HG03103 (cell line): ENCODE results near the gene CIAO2A.
"Not testable (repeated sequence)": the region's sequence is repeated elsewhere in the genome, so short reads cannot be mapped to it uniquely, and the experiment has no call there.

ENCODE experiments used
- ATAC-seq: cut with Tn5 transposase; IDR thresholded peaks from one replicate; pipeline ENCODE4 v1.9.1; 2021; ENCODE audit warnings: low read depth; ENCODE audit not compliant: unreplicated experiment

CIAO2A gene

DNA sequence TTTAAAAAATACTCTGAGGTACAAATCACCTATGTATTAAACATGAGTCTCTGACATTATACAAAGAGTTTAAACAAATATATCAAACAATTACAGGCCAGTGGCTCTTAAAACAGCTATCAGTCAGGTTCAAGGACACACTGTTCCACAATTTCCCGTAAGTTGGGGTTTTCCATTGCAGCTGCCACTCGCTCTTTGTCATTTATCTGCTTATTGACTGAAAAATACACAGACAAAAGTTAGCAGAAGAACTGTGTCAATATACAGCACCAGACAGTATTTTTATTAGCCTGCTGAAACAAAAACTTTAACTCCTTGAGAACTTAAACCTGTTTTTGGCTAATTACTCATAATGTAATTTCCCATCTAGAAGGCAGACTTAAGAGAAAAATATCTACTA is 20.8 kb downstream of the CIAO2A start:
- no peak for ATAC-seq

DNA sequence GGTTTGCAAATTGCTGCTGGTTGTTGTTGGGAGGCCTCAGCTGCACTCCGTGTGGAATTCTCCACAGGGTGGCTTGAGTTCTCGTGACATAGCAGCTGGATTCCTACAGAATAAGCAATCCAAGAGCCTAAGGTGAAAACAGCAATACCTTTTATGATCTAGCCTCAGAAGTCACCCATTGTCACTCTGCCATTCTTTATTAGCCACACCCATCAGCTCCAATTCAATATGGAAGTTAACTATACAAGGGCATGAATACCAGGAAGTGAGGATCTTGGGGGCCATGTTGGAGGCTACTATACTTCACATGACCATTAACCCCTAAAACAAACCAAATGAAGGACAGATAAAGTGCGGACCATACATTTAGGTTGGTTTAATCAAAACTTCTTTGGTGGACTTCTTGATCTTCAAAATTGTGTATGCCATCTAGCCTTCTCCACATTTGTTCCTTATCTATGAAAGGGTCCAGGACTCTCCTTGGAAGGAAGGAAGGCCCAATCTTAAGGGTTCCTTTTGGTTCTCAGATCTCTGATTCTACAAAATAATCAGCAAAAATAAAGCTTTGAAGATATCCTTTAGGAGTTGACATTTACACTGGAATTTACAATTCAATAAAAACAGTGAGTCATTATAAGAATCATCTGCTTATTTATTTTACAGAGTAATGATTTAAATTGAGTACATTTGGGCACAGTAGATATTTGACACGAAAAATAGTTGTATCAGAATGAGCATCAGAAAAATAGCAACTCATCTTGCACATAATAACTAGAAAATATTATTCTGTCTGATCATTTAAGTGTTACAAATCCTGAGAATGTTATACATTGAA is 21.5 kb downstream of the CIAO2A start:
- ATAC-seq = no peak

DNA sequence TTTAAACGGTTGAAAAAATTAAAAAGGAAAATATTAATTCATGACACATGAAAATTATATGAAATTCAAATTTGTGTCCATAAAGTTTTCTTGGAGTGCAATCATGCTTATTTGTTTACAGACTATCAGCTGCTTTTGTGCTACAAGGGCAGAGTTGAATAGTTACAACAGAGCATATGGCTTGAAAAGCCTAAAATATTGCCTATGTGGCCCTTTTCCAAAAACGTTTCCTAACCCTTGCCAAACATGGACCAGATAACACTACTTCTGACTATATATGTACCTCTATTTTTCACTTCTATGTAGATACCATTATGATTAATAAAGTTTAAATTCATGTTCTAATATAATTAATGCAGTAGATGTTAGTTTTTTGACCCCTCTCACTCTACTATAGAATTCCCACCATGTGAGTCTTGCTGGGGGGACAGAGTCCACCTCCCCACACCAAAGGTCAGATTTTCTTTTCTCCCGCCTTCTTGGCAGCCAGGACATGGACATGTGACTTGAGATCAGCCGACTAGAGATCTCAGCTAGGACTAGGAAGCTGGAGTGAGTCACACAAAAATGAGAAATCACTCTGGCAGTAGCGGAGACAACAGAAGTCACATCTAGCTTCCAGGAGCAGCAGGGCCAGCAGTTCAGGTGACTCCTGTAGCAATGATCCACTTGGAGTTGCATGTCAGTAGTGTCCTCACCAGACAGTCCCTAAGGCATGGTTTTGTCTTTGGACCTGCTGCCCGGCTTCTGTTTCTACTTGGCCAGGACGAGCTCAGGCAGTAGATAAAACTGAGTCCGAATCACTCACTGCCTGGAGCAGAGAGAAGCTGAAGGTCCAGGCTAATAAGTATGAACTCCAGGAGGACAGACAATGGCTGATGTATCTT is 22.4 kb downstream of the CIAO2A start:
- ATAC-seq = no peak

DNA sequence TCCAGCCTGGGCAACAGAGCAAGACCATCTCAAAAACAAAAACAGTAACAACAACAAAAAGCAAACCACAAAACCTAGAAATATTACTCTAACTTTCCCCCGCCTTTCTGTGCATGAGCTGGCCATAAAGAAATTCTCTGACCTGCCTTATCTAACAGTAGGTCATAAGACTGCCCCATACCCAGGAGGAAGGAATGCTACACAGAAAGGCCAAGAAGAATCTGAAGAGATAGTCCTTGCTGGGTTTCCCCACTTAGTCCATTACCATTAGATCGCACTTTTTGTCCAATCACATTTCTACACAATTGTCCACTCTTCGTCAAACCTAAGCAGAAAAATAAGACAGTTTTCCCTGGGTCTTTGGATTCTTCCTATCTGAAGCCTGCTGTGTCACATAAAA is 23.5 kb downstream of the CIAO2A start:
- no peak for ATAC-seq

DNA sequence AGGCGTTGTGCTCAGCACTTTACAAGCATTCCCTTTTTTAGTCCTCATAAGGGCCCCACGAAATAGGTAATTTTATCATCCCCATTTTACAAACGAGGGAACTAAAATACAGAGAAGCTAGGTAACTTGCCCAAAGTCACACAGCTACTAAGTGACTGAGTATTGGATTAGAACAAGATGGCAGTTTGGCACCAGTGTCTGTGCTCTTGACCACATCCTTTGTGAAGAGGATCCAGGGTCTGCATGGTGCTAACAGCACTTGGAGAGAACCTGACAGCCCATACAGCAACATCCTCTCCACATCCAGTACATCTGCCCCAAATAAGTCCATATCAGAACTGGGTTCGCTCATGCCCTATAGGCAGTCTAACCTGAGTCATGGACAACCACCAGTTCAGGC is 25.5 kb downstream of the CIAO2A start:
- ATAC-seq = no peak

DNA sequence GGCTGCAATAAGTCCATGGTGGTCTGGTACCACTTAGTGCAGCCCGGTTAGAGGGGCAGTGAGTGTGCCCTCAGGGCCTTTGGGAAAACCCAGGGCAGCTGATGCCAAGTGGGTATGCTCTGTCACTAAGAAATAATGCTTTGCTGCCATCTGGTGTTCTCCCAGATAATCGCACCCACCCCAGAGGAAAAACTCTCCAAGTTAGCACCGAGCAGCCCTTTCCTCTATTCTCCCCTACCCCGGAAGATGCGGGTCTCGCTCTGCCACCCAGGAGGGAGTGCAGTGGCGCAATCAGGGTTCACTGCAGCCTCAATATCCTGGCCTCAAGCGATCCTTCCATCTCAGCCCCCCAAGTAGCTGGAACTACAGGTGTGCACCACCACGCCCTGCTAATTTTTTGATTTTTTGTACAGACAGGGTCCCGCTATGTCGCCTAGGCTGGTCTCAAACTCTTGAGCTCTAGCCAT is 26.0 kb downstream of the CIAO2A start:
- no peak for ATAC-seq

DNA sequence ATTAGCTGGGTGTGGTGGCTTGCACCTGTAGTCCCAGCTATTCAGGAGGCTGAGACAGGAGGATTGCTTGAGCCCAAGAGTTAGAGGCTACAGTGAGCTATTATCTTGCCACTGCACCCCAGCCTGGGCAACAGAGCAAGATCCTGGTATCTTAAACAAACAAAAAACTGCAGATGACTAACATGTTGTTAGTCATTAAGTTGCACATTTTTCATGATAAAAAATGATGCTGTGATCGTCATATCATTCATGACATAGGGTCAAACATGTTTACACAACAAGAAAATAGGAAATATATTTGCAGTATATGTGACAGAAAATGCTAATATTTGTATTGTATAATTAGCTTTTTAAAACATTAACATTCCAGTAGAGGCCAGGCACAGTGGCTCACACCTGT is 27.2 kb downstream of the CIAO2A start:
- no peak for ATAC-seq

DNA sequence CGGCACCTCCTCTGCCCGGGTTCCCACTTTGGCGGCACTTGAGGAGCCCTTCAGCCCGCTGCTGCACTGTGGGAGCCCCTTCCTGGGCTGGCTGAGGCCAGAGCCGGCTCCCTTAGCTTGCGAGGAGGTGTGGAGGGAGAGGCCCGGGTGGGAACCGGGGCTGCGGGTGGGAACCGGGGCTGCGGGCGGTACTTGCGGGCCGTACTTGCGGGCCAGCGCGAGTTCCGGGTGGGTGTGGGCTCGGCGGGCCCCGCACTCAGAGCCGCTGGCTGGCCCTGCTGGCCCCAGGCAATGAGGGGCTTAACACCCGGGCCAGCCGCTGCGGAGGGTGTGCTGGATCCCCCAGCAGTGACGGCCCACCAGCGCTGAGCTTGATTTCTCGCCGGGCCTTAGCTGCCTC is 32.9 kb downstream of the CIAO2A start:
- no peak for ATAC-seq

DNA sequence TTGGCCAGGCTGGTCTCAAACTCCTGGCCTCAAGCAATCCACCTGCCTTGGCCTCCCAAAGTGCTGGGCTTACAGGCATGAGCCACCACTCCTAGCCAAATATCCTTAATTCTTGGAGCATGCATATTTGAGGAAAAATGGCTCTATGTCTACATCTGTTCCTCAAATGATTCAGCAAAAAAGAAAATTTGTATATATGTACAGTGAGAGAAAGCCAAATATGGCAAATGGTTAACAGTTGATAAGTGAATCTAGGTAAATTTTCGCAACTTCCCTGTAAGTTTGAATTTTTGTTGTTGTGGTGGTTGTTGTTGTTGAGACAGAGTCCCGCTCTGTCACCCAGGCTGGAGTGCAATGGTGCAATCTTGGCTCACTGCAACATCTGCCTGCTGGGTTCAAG is 34.5 kb downstream of the CIAO2A start:
- not testable (repeated sequence) for ATAC-seq

DNA sequence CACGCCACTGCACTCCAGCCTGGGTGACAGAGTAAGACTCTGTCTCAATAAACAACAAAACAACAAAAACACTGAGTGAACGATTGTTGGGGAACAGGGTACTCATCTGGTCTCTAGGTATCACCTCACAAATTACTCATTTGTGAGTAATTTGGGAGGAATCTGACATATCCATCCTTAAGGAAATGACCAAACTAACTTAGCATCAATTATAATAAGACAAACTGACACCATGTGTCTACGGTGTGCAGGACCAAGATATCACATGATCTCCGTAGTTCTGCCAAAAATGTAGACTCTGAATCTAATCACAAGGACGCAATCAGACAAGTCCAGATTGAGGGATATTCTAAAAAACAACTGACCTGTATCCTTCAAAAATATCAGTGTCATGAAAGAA is 35.4 kb downstream of the CIAO2A start:
- no peak for ATAC-seq

DNA sequence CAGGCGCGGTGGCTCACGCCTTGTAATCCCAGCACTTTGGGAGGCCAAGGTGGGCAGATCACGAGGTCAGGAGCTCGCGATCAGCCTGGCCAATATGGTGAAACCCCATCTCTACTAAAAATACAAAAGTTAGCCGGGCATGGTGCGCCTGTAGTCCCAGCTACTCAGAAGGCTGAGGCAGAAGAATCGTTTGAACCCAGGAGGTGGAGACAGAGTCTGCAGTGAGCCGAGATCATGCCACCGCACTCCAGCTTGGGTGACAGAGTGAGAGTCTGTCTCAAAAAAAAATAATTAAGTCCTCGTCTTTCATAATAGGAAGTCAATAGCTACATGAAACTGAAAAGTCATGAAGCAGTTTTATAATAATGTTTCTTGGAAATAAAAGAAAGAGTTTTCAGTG is 40.0 kb downstream of the CIAO2A start:
- ATAC-seq = not testable (repeated sequence)

DNA sequence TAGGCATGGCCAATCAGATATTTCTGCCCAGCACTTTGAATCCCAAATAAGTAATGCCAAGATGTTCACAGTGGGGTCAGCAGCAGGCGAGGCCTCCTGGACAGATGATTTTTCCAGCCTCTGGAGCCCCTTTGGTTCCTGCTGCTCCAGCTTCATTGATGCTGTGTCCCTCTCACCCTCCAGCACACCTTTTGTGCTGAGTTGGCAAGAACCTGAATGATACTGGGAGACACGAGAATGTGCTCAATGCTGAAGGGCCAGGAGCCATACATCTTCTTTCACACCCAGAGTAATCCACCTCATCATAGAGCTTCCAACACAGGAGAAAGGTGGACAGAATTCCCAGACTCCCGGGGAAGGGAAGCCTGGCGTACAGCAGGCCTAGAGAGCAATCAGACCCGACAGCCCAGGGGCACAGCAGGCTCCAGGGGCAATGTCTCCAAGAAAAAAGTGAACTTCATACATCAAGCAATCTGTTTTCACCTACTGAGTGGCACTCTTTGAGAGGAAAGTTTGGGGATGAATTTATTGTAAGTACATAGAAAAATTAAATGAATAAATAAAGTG is 40.6 kb downstream of the CIAO2A start:
- no peak for ATAC-seq

DNA sequence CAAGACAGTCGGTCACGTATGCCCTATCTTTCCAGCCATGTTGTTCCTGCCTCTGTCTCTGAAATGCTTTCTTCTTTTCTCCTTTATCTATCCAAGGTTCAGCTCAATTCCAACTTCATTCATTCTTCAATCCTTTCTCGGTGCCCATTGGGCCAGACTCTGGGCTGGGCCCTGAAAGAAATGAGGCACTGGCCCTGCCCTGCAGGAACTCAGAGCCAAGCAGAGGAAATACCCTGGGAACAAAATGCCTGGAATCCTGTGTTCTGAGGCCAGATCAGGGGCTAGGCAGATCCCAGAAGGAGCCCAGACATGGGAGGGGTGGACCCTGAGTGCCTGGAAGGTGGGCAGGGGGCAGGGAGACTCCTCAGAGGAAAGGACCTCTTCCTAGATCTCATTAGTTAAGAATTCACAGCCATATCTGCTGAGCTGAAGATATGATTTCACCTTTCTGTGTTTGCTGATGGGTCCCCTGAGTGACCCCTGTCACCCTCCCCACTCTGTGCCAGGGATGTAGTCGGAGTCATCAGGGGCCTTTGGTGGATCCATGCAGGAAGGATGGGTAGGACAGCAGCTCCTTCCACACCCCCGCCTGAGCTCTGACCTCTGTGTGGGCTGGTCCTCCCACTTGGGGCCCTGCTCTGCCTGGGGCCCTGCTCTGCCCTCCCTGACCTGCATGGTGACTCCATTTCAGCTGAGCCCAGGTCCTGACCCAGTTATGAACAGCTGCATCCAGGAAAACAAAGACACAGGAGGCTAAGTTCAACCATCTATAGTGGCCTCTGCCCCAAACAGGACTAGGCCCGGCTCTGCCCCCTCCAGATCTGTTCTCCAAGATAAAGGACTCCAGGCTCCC is 42.0 kb downstream of the CIAO2A start:
- no peak for ATAC-seq

DNA sequence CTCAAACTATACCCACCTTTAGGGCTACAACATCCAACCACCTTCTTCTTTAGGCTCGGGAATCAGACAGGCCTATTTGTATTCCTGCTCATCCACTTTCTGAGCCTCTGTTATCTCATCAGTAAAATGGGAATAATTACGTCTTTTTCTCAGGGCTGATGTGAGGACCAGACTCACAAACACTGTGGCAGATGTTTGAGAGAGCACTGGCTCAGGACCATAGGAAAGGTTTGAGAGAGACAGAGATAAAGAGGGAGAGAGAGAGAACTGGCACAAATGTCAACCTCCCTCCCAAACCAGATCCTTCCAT is 42.6 kb downstream of the CIAO2A start:
- ATAC-seq = no peak

DNA sequence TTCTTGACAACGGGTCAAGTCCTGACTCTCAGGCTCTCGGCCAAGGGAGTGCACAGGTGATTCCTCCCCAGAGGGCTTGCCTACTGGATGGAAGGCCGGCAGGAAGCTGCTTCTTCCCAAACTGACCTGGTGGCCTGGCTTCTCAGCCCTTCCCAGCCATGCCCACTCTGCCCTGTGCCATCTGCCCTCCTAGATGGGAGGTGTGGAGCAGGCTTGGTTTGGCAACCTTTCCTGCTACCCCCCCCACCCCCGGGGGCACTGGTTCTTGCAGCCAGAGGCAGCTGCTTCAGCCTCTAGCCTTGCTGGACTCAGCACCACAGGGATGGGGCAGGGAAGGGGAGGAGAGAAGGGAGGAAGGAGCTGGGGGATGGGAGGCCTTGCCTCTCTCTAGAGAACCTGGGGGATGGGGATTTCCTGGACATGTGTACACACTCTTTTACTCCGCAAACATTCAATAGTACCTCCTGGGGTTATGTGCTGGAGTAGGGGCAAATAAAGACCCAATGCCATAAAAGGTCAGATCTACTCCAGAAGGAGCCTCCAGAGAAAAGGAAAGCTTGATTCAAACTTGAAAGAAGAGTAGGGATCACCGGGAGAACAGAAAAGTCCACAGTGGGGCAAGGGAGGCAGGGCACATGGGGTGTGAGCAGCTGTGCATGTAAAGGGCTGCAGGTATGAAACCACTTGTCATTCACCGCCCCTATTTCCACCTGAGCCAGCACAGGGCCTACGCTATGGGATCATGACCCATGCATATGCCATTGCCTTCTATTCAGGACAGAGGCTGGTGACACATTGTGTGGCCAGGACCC is 43.2 kb downstream of the CIAO2A start:
- ATAC-seq = no peak

DNA sequence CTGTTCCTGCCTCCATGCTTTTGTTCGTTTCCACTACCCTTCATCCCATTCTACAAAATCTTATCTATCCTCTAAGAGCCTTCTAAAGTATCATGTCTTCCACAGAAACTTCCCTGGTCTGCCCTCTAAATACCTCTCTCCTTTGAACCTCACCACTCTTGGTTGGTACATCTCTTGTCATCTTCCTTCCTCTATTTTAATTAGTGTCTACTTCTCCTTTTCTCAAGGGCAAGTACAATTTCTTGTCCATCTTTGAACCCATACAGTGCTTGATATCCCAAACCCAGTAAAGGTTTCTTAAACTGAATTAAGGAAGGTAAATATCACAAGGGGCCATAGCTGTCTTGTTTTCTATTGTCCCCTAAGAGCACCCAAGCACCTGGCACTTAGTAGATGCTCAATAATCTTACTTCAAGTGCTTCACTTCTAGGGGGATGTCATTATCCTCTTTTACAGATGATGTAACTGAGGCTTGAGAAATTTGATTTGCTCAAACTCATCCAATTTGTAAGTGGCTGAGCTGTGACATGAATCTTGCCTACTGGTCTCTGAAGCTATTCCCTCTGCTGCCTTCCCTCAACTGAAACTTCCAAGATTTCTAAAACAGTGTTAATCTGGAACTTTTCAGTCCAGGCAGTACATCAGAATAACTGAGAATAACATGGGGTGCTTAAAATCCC is 44.7 kb downstream of the CIAO2A start:
- ATAC-seq = no peak

DNA sequence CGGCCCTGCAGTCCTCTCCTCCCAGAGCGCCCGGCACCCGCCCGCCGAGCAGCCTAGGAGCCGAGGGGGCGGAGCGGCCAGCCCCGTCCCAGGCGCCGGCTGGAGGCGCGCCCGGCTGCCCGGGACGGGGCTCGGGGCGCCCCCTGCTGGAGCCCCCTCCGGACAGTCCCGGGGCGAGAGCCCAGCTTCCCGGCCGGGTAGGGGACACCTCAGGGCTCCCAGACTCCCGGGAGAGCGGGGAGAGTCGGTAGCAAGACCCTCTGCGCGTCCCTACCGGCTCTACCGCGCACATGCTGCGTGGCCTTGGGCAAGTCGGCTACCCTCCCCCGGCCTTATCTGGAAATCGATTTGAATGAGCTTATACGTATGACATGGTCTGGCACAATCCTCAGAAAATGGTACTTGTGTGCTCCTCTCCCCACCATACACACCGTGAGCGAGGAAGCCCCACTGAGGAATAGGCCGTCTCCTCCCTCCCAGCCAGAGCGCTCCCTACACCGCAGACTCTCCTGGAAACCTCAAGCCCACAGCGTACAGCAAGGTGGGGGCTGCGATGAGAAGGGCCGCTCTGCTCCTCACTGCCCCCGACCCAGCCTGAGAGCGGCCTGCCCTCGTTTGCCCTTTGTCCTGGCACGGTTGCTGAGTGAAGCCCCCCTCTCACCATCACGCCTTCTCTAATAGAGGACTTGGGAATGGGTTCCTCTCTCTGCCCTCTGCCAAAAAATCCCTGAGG is 47.1 kb downstream of the CIAO2A start, which contains the start of gene DAPK2:
TSS of gene DAPK2 (minus strand) at position 65 of the 733 bp plus-strand sequence. CDS start 6,224 bp downstream, outside the sequence.
- no peak for ATAC-seq

DNA sequence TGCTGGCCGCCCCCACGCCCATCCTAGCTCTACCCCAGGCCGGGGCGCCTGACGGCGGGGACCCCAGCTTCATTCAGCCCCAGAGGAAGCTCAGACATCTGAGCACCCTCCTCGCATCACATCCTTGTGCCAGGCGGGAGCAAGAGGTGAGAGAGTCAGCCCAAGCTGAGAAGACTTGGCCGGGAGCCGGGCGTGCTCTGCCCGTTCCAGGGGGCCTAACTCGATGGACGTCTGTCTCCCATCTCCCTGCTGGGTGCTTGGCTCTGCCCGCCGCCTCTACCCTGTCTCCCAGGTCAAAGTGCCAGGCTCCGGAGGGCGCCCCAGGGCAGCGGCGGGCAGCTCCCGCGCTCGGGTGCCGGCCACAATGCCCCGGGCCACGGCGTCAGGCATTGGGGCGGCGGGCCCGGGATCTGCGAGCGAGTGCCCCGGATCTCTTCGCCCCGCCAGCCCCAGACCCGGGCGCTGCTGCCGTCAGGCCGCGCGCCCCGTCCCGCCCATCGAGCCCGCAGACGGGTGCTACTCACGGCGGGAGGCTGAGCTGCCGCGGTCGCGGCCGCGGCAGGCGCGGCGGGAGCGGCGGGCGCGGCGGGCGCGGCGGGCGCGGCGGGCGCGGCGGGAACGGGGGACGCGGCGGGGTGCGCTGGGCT is 47.7 kb downstream of the CIAO2A start:
- no peak for ATAC-seq
